Smooth muscle cell (in vitro differentiated cells): ENCODE results near the gene CKAP2L. TPM values are rescaled to one million over a fixed set of nuclear protein-coding genes. Genes with fewer than 3 reads are reported as not detected.
A peak's percentile ranks its signal among the peaks of the same experiment; 100 is the strongest.

Experiments
- DNase-seq: peaks from one replicate; lab custom pipeline; 2025; ENCODE audit not compliant: unreplicated experiment; lab: John Stamatoyannopoulos, UW
- H2AFZ ChIP-seq: fragments of 200-600 bp; sonication (generic); 2 replicates; pipeline ENCODE4 v1.6.0; 2016; ENCODE audit warnings: antibody characterized with exemption, low read depth, mild to moderate bottlenecking
- H3F3A ChIP-seq: fragments of 200-600 bp; sonication (generic); 2 replicates; pipeline ENCODE4 v1.6.0; 2017; ENCODE audit warnings: antibody characterized with exemption, low read depth
- H3K27ac ChIP-seq: fragments of 200-600 bp; sonication (generic); 2 replicates; pipeline ENCODE4 v1.5.1; 2016; ENCODE audit warnings: low read depth, mild to moderate bottlenecking
- H3K27me3 ChIP-seq: fragments of 200-600 bp; sonication (generic); 2 replicates; pipeline ENCODE4 v1.6.1; 2016; ENCODE audit warnings: low read depth, mild to moderate bottlenecking
- H3K36me3 ChIP-seq: fragments of 200-600 bp; sonication (generic); 2 replicates; pipeline ENCODE4 v1.5.1; 2016; ENCODE audit warnings: low read depth
- H3K4me1 ChIP-seq: fragments of 200-600 bp; sonication (generic); 2 replicates; pipeline ENCODE4 v1.5.1; 2016; ENCODE audit warnings: low read depth
- H3K4me2 ChIP-seq: fragments of 200-600 bp; sonication (generic); 2 replicates; pipeline ENCODE4 v1.6.0; 2016; ENCODE audit warnings: mild to moderate bottlenecking
- H3K4me3 ChIP-seq: fragments of 200-600 bp; sonication (generic); 2 replicates; pipeline ENCODE4 v1.5.1; 2016; ENCODE audit warnings: mild to moderate bottlenecking
- H3K79me2 ChIP-seq: fragments of 200-600 bp; sonication (generic); 2 replicates; pipeline ENCODE4 v1.6.0; 2016; ENCODE audit warnings: low read depth, mild to moderate bottlenecking
- H3K9ac ChIP-seq: fragments of 200-600 bp; sonication (generic); 2 replicates; pipeline ENCODE4 v1.6.0; 2016; ENCODE audit warnings: low read depth
- H3K9me3 ChIP-seq: fragments of 200-600 bp; sonication (generic); replicated peaks from 2 replicates; pipeline ENCODE4 v1.5.1; 2016; ENCODE audit warnings: low read depth
- H4K20me1 ChIP-seq: fragments of 200-600 bp; sonication (generic); 2 replicates; pipeline ENCODE4 v1.6.0; 2016; ENCODE audit warnings: low read depth
- CTCF ChIP-seq: fragments of 200-600 bp; sonication (generic); IDR thresholded peaks from 2 replicates; pipeline ENCODE4 v1.5.1; 2017; ENCODE audit warnings: borderline replicate concordance, mild to moderate bottlenecking, antibody characterized with exemption; ENCODE audit not compliant: insufficient read depth, poor library complexity, severe bottlenecking
- WGBS: methylation state at CpG from one replicate; pipeline ENCODE4 v1.1.7; 2016; ENCODE audit warnings: low lambda C conversion rate; 5-methylcytosine and 5-hydroxymethylcytosine counted together
- polyA plus RNA-seq: library from polyadenylated mRNA; unstranded; fragments of >200 nt; fragmentation: Nextera tagmentation; extraction: Ambion mirVana; gene quantifications from 2 replicates; pipeline ENCODE4 v1.2.1, GENCODE V29; 2016
- total RNA-seq: library from RNA; depleted of rRNA; stranded (reverse); fragments of >200 nt; gene quantifications from 2 replicates; pipeline ENCODE4 v1.2.3, GENCODE V29; 2014

The CKAP2L gene
- total and polyA plus RNA-seq, 2 experiments from 2014 or later, result 6.6 to 16.7 TPM

DNA sequence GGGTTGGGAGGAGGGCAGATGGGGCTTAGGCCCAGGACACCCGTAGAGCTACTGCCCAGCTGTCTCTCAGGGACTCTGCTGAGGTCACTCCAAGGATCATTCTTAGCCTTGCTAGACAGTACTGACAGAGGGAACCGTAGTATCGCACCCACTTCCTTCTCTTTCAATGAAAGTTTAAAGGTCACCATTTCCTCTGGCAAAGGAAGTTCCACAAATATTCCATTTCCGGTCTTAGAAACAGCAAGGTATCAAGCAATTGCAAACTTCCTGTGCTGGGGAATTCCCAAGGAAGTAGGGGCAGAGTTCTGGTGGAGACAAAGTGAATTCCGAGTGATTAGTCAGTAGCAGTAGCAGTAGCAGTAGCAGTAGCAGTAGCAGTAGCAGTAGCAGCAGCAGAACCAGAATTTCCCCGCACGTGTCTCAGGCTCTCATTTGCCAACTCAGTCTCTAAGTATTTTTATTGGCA lies 47.5 kb upstream of the CKAP2L start:
- Histone ChIP-seq H3F3A (peaks cover 13% of the 10 kb centered on the region), H3K4me1 (no peaks in the 10 kb centered on the region), H3K9ac (peak overlapping the region; percentile 73), H4K20me1 (no peaks in the 10 kb centered on the region), H3K79me2 (no peaks in the 10 kb centered on the region), H3K36me3 (no peaks in the 10 kb centered on the region), H3K27me3 (no peaks in the 10 kb centered on the region), H3K4me2 (peak overlapping the region; percentile 50), H2AFZ (peak overlapping the region; percentile 91), H3K27ac (peak overlapping the region; percentile 95), H3K9me3 (no peaks in the 10 kb centered on the region), H3K4me3 (no peak overlapping the region)
- WGBS, result 32% methylated on average over 7 of the region's 7 CpGs
- no peak for TF ChIP-seq CTCF
- DNase-seq, result no peak

GRCh38 chr2:112811276-112811831 lies 46.9 kb upstream of the CKAP2L start:
- Histone ChIP-seq H3K4me3 (no peak overlapping the region), H3K9ac (peak overlapping the region; percentile 65), H3K9me3 (no peaks in the 10 kb centered on the region), H2AFZ (peak overlapping the region; percentile 91), H4K20me1 (no peaks in the 10 kb centered on the region), H3K4me1 (no peaks in the 10 kb centered on the region), H3K27me3 (no peaks in the 10 kb centered on the region), H3K27ac (peak overlapping the region; percentile 95), H3K79me2 (no peaks in the 10 kb centered on the region), H3K36me3 (no peaks in the 10 kb centered on the region), H3K4me2 (no peak overlapping the region), H3F3A (peaks cover 13% of the 10 kb centered on the region)
- 88% methylated on average over 3 of the region's 3 CpGs for WGBS
- DNase-seq, result no peak
- TF ChIP-seq CTCF, result no peak

DNA sequence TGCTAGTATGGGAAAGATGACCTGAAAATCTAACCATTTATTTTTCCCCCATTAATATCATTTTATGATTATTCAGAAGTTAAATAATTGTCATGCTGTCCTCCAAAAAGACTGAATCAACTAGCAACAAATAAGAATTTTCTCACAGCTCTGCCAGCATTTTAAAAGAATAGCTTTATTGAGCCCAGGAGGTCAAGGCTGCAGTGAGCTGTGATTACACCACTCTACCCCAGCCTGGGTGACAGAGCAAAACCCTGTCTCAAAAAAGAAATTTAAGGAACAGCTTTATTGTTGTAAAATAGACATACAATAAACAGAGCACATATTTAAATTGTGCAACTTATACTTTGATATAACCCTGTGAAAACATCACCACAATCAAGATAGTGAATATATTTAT lies 44.7 kb upstream of the CKAP2L start:
- H3K4me2 ChIP-seq, result no peak overlapping the region
- no peaks in the 10 kb centered on the region for H3K36me3 ChIP-seq
- no peak for DNase-seq
- no peaks in the 10 kb centered on the region for H3K27me3 ChIP-seq
- H3K9ac ChIP-seq, result no peak overlapping the region
- H3K79me2 ChIP-seq, result no peaks in the 10 kb centered on the region
- no peak for TF ChIP-seq CTCF
- no peaks in the 10 kb centered on the region for H3K9me3 ChIP-seq
- H3K4me3 ChIP-seq, result no peak overlapping the region
- peaks cover 16% of the 10 kb centered on the region for H3F3A ChIP-seq
- H4K20me1 ChIP-seq, result no peaks in the 10 kb centered on the region
- H3K27ac ChIP-seq, result no peak overlapping the region
- no peak overlapping the region for H2AFZ ChIP-seq
- H3K4me1 ChIP-seq, result no peaks in the 10 kb centered on the region

GRCh38 chr2:112807233-112807807 lies 42.9 kb upstream of the CKAP2L start:
- WGBS, result 98% methylated on average over 3 of the region's 3 CpGs

More at GRCh38 chr2:112807233-112807807, 42.9 kb upstream of the CKAP2L start:
- Histone ChIP-seq H3K4me2 (no peak overlapping the region), H3K27ac (no peak overlapping the region), H3K36me3 (no peaks in the 10 kb centered on the region), H3K4me3 (no peak overlapping the region), H4K20me1 (no peaks in the 10 kb centered on the region), H3K27me3 (no peaks in the 10 kb centered on the region), H3K4me1 (no peaks in the 10 kb centered on the region), H3F3A (peaks cover 25% of the 10 kb centered on the region), H2AFZ (no peak overlapping the region), H3K9ac (no peak overlapping the region), H3K9me3 (no peaks in the 10 kb centered on the region), H3K79me2 (no peaks in the 10 kb centered on the region)
- no peak for TF ChIP-seq CTCF
- no peak for DNase-seq
